Suprapubic skin (tissue), 4 donors: ENCODE results near the gene GDF11. TPM values are rescaled to one million over a fixed set of nuclear protein-coding genes. Genes with fewer than 3 reads are reported as not detected.
A peak's percentile ranks its signal among the peaks of the same experiment; 100 is the strongest.

Experiments
- DNase-seq, 2 donors: peaks; one replicate each; pipeline ENCODE4 v3.0.0-alpha.2; 2019; ENCODE audit warnings: low spot score in 2 of 2
- H3K27ac ChIP-seq: fragments of 200-600 bp; sonication (generic); one replicate; pipeline ENCODE4 v1.5.1; 2019
- H3K27me3 ChIP-seq: fragments of 200-600 bp; sonication (generic); one replicate; pipeline ENCODE4 v1.5.1; 2019
- H3K36me3 ChIP-seq: fragments of 200-600 bp; sonication (generic); one replicate; pipeline ENCODE4 v1.5.1; 2019
- H3K4me1 ChIP-seq: fragments of 200-600 bp; sonication (generic); one replicate; pipeline ENCODE4 v1.5.1; 2019
- H3K4me3 ChIP-seq: fragments of 200-600 bp; sonication (generic); one replicate; pipeline ENCODE4 v1.5.1; 2019; ENCODE audit warnings: mild to moderate bottlenecking
- H3K9me3 ChIP-seq: fragments of 200-600 bp; sonication (generic); one replicate; pipeline ENCODE4 v1.5.1; 2019
- CTCF ChIP-seq, 2 donors: fragments of 200-600 bp in 1 of 2; fragments of 450-650 bp in 1 of 2; sonication (generic) in 1 of 2; IDR thresholded peaks; one replicate each; pipeline ENCODE4 v1.5.1; 2016 to 2019; ENCODE audit warnings: antibody characterized with exemption in 2 of 2, mild to moderate bottlenecking in 1 of 2, moderate library complexity in 1 of 2
- EP300 ChIP-seq: sonication (generic); formaldehyde crosslinking; IDR thresholded peaks from one replicate; pipeline ENCODE4 v1.6.1; 2017; ENCODE audit warnings: antibody characterized with exemption
- POLR2A ChIP-seq, 2 donors: fragments of 450-650 bp; IDR thresholded peaks; one replicate each; pipeline ENCODE4 v1.6.1; 2017; ENCODE audit warnings: antibody characterized with exemption in 2 of 2, mild to moderate bottlenecking in 2 of 2, moderate library complexity in 2 of 2
- POLR2AphosphoS5 ChIP-seq, 3 donors: sonication (generic); formaldehyde crosslinking; IDR thresholded peaks; one replicate each; pipeline ENCODE4 v1.6.1; 2017; ENCODE audit warnings: antibody characterized with exemption in 3 of 3
- WGBS: methylation state at CpG from one replicate; pipeline ENCODE4 v1.1.5; 2018; 5-methylcytosine and 5-hydroxymethylcytosine counted together
- total RNA-seq, 4 donors: library from RNA; depleted of rRNA; stranded (reverse); fragments of >200 nt; gene quantifications; one replicate each; pipeline ENCODE4 v1.1.0, GENCODE V29; 2016

The GDF11 gene
- total RNA-seq, 4 donors from 2014 or later, result 0.68 to 3.8 (median 2.0) TPM

GRCh38 chr12:55707841-55708694, 34.9 kb upstream of the GDF11 start, which contains the start of gene ITGA7:
TSS of gene ITGA7 (minus strand) at chr12:55707904. CDS start at chr12:55707682, 222 bp downstream.
- TF ChIP-seq POLR2A (IDR thresholded peaks at IDR 0.05) (no peak), CTCF (IDR thresholded peaks at IDR 0.05) (no peak), EP300 (no peak), POLR2AphosphoS5 (IDR thresholded peaks at IDR 0.05) (no peak)
- H3K4me1 ChIP-seq, result peaks cover 32% of the 10 kb centered on the region
- H3K36me3 ChIP-seq, result no peaks in the 10 kb centered on the region
- WGBS, result 2% methylated on average over 22 of the region's 39 CpGs
- peak in 1 of 2 donors; percentile 79 for DNase-seq
- H3K27ac ChIP-seq, result peak within 1 kb of the TSS; percentile 50
- H3K9me3 ChIP-seq, result no peaks in the 10 kb centered on the region
- H3K27me3 ChIP-seq, result peaks cover 12% of the 10 kb centered on the region
- H3K4me3 ChIP-seq, result peak within 1 kb of the TSS; percentile 63

GRCh38 chr12:55708695-55709233, 34.2 kb upstream of the GDF11 start:
- peak overlapping the region; percentile 50 for H3K27ac ChIP-seq
- TF ChIP-seq CTCF (IDR thresholded peaks at IDR 0.05), result no peak
- no peak for TF ChIP-seq EP300
- no peak for TF ChIP-seq POLR2AphosphoS5 (IDR thresholded peaks at IDR 0.05)
- TF ChIP-seq POLR2A (IDR thresholded peaks at IDR 0.05), result no peak
- no peak for DNase-seq
- H3K4me3 ChIP-seq, result peak overlapping the region; percentile 63
- no peaks in the 10 kb centered on the region for H3K36me3 ChIP-seq
- no peaks in the 10 kb centered on the region for H3K9me3 ChIP-seq
- WGBS, result 8% methylated on average over 3 of the region's 3 CpGs
- H3K4me1 ChIP-seq, result peaks cover 34% of the 10 kb centered on the region
- peaks cover 12% of the 10 kb centered on the region for H3K27me3 ChIP-seq

- Histone ChIP-seq H3K4me3 (no peak overlapping the region), H3K27ac (no peak overlapping the region), H3K9me3 (no peaks in the 10 kb centered on the region), H3K36me3 (no peaks in the 10 kb centered on the region), H3K27me3 (peaks cover 4% of the 10 kb centered on the region), H3K4me1 (peaks cover 50% of the 10 kb centered on the region)
- no peak for DNase-seq
- WGBS, result 81% methylated on average over 4 of the region's 4 CpGs
- TF ChIP-seq EP300 (no peak), POLR2AphosphoS5 (IDR thresholded peaks at IDR 0.05) (no peak), CTCF (IDR thresholded peaks at IDR 0.05) (no peak), POLR2A (IDR thresholded peaks at IDR 0.05) (no peak)
These were observed 31.0 kb upstream of the GDF11 start for GRCh38 chr12:55711786-55712553.

GRCh38 chr12:55712700-55713415, 30.1 kb upstream of the GDF11 start:
- peaks cover 50% of the 10 kb centered on the region for H3K4me1 ChIP-seq
- no peak overlapping the region for H3K27ac ChIP-seq
- TF ChIP-seq CTCF (IDR thresholded peaks at IDR 0.05) (no peak), POLR2AphosphoS5 (IDR thresholded peaks at IDR 0.05) (no peak), POLR2A (IDR thresholded peaks at IDR 0.05) (no peak), EP300 (no peak)
- 25% methylated on average over 1 of the region's 1 CpG for WGBS
- H3K4me3 ChIP-seq, result no peak overlapping the region
- no peaks in the 10 kb centered on the region for H3K36me3 ChIP-seq
- H3K27me3 ChIP-seq, result no peaks in the 10 kb centered on the region
- no peaks in the 10 kb centered on the region for H3K9me3 ChIP-seq
- no peak for DNase-seq
